GM23338 (cell line): ENCODE measurements around the gene SLC35F4. TPM values are rescaled to one million over a fixed set of nuclear protein-coding genes. Genes with fewer than 3 reads are reported as not detected.
A peak's percentile ranks its signal among the peaks of the same experiment; 100 is the strongest.

ENCODE experiments used
- ATAC-seq: fragments of 200-7000 bp; cut with Tn5 transposase; 3 replicates; pipeline ENCODE4 v1.9.1; 2020
- DNase-seq: peaks from one replicate; pipeline ENCODE4 v3.0.0-alpha.2; 2015; ENCODE audit warnings: low spot score
- H2AFZ ChIP-seq: fragments of 200-600 bp; sonication (generic); 2 replicates; pipeline ENCODE4 v1.8.0; 2016; ENCODE audit warnings: antibody characterized with exemption, mild to moderate bottlenecking, moderate library complexity
- H3F3A ChIP-seq: fragments of 200-600 bp; sonication (generic); replicated peaks from 2 replicates; pipeline ENCODE4 v1.8.0; 2017; ENCODE audit warnings: antibody characterized with exemption, mixed run types, low read depth
- H3K27ac ChIP-seq: fragments of 200-600 bp; sonication (generic); 2 replicates; pipeline ENCODE4 v1.6.1; 2016; ENCODE audit warnings: low read depth
- H3K27me3 ChIP-seq: fragments of 200-600 bp; sonication (generic); 2 replicates; pipeline ENCODE4 v1.8.0; 2016; ENCODE audit warnings: mild to moderate bottlenecking, mixed run types, moderate library complexity; ENCODE audit not compliant: insufficient read depth
- H3K36me3 ChIP-seq: fragments of 200-600 bp; sonication (generic); 2 replicates; pipeline ENCODE4 v1.8.0; 2016; ENCODE audit warnings: mild to moderate bottlenecking; ENCODE audit not compliant: insufficient read depth
- H3K4me1 ChIP-seq: fragments of 200-600 bp; sonication (generic); 2 replicates; pipeline ENCODE4 v1.8.0; 2016; ENCODE audit warnings: mild to moderate bottlenecking, moderate library complexity; ENCODE audit not compliant: insufficient read depth
- H3K4me2 ChIP-seq: fragments of 200-600 bp; sonication (generic); 2 replicates; pipeline ENCODE4 v1.7.1; 2017; ENCODE audit warnings: mixed run types
- H3K4me3 ChIP-seq: fragments of 200-600 bp; sonication (generic); 2 replicates; pipeline ENCODE4 v1.6.1; 2016; ENCODE audit warnings: mixed run types
- H3K79me2 ChIP-seq: fragments of 200-600 bp; sonication (generic); replicated peaks from 2 replicates; pipeline ENCODE4 v1.8.0; 2017; ENCODE audit warnings: mild to moderate bottlenecking; ENCODE audit not compliant: insufficient read depth
- H3K9me2 ChIP-seq: fragments of 200-600 bp; sonication (generic); 2 replicates; pipeline ENCODE4 v1.8.0; 2017; ENCODE audit not compliant: insufficient read depth
- H4K20me1 ChIP-seq: fragments of 200-600 bp; sonication (generic); replicated peaks from 2 replicates; pipeline ENCODE4 v1.8.0; 2017; ENCODE audit warnings: mild to moderate bottlenecking; ENCODE audit not compliant: insufficient read depth
- H3K27ac Mint-ChIP-seq: 2 replicates; pipeline ENCODE4 v1.8.0; 2020; ENCODE audit warnings: inconsistent platforms, mild to moderate bottlenecking, moderate library complexity, mixed read lengths
- H3K27me3 Mint-ChIP-seq: 3 replicates; pipeline ENCODE4 v1.8.0; 2022; ENCODE audit warnings: low read depth, mild to moderate bottlenecking, moderate library complexity, mixed read lengths, inconsistent platforms; ENCODE audit not compliant: insufficient read depth, poor library complexity
- H3K36me3 Mint-ChIP-seq: 3 replicates; pipeline ENCODE4 v1.8.0; 2021; ENCODE audit warnings: low read depth, mild to moderate bottlenecking, inconsistent platforms, moderate library complexity, mixed read lengths
- H3K4me1 Mint-ChIP-seq: 3 replicates; pipeline ENCODE4 v1.8.0; 2020; ENCODE audit warnings: mild to moderate bottlenecking, inconsistent platforms, mixed read lengths
- H3K4me3 Mint-ChIP-seq: 3 replicates; pipeline ENCODE4 v1.8.0; 2021; ENCODE audit warnings: moderate library complexity, mild to moderate bottlenecking, inconsistent platforms, mixed read lengths
- H3K9me3 Mint-ChIP-seq: 3 replicates; pipeline ENCODE4 v1.8.0; 2020; ENCODE audit warnings: moderate library complexity, mild to moderate bottlenecking, inconsistent platforms, mixed read lengths
- CREB1 ChIP-seq: fragments of 250-450 bp; sonication (Bioruptor Pico); IDR thresholded peaks from 2 replicates; pipeline ENCODE4 v1.5.0; 2020; ENCODE audit warnings: low read depth, mild to moderate bottlenecking, moderate library complexity
- POLR2AphosphoS5 ChIP-seq: IDR thresholded peaks from 2 replicates; pipeline ENCODE4 v1.6.1; 2016; ENCODE audit warnings: antibody characterized with exemption, low read depth
- polyA plus RNA-seq: library from polyadenylated mRNA; unstranded; fragments of >200 nt; fragmentation: Nextera tagmentation; extraction: Ambion mirVana; gene quantifications from 2 replicates; pipeline ENCODE4 v1.2.1, GENCODE V29; 2016
- total RNA-seq: library from RNA; depleted of rRNA; stranded (reverse); fragments of >200 nt; shearing (Covaris generic); gene quantifications from 2 replicates; pipeline ENCODE4 v1.2.3, GENCODE V29; 2014
- TF ChIP-seq, protein P1 (sequence below), 2 experiments: fragments of 200-600 bp in 1 of 2; sonication (generic) in 1 of 2; conservative IDR thresholded peaks; 2 replicates each; pipeline versions ENCODE4 v1.5.1 to v1.6.1; 2016 to 2017; ENCODE audit warnings: antibody characterized with exemption in 2 of 2, low read depth in 2 of 2, mild to moderate bottlenecking in 2 of 2, moderate library complexity in 1 of 2
- TF ChIP-seq, protein P2 (sequence below): fragments of 250-450 bp; sonication (Bioruptor Pico); IDR thresholded peaks from 2 replicates; pipeline ENCODE4 v1.5.0; 2020; ENCODE audit warnings: mild to moderate bottlenecking, moderate library complexity

SLC35F4 gene
- total and polyA plus RNA-seq, 2 experiments from 2014 or later = 0.10 TPM; not detected in 1

DNA sequence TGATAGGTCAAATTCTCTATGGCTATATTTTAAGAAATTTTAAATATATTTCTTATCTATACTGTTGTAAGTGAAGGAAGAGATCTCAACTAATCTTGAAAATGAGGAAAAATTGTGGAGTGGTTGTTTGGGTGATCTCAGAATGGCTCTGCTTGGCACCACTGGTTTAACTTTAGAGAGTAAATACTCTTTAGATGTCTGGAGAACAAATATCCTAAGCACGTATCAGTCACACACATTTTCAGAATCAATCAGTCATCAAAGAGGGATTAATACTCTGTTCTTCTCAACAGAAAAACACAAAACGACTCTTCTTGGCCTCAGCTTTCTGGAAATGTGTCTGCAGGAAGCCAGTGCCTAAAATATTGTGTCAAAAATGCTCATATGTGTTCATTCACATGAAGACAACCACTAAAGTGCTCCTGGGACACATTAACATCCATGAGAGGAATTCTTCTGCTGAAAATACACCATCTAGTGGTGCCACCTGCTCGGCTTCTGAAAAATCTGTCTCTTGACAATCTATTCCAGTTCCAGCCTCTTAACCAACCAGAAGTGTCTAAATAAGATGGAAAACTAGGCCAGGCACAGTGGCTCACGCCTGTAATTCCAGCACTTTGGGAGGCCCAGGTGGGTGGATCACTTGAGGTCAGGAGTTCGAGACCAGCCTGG is 291.1 kb downstream of the SLC35F4 start:
- Mint-ChIP-seq H3K9me3 (no peaks in the 10 kb centered on the region), H3K27me3 (peaks cover 4% of the 10 kb centered on the region), H3K36me3 (no peaks in the 10 kb centered on the region), H3K27ac (no peak overlapping the region), H3K4me3 (no peak overlapping the region), H3K4me1 (peaks cover 11% of the 10 kb centered on the region)
- no peaks in the 10 kb centered on the region; the same call in 1 of the 2 replicates for H3K9me2 ChIP-seq
- H3K79me2 ChIP-seq = no peaks in the 10 kb centered on the region
- H2AFZ ChIP-seq = no peak overlapping the region
- H3K4me3 ChIP-seq = no peak overlapping the region
- ATAC-seq (no peak), DNase-seq (peak; percentile 27)
- H3F3A ChIP-seq = no peaks in the 10 kb centered on the region
- H3K4me1 ChIP-seq = no peaks in the 10 kb centered on the region
- TF ChIP-seq, protein P1, sequence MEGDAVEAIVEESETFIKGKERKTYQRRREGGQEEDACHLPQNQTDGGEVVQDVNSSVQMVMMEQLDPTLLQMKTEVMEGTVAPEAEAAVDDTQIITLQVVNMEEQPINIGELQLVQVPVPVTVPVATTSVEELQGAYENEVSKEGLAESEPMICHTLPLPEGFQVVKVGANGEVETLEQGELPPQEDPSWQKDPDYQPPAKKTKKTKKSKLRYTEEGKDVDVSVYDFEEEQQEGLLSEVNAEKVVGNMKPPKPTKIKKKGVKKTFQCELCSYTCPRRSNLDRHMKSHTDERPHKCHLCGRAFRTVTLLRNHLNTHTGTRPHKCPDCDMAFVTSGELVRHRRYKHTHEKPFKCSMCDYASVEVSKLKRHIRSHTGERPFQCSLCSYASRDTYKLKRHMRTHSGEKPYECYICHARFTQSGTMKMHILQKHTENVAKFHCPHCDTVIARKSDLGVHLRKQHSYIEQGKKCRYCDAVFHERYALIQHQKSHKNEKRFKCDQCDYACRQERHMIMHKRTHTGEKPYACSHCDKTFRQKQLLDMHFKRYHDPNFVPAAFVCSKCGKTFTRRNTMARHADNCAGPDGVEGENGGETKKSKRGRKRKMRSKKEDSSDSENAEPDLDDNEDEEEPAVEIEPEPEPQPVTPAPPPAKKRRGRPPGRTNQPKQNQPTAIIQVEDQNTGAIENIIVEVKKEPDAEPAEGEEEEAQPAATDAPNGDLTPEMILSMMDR (conservative IDR thresholded peaks at IDR 0.05; ENCODE audit: low read depth in 2 of 2) = peak; percentile 33 to 48; a peak in 2 of 4 replicates
- TF ChIP-seq, protein P2, sequence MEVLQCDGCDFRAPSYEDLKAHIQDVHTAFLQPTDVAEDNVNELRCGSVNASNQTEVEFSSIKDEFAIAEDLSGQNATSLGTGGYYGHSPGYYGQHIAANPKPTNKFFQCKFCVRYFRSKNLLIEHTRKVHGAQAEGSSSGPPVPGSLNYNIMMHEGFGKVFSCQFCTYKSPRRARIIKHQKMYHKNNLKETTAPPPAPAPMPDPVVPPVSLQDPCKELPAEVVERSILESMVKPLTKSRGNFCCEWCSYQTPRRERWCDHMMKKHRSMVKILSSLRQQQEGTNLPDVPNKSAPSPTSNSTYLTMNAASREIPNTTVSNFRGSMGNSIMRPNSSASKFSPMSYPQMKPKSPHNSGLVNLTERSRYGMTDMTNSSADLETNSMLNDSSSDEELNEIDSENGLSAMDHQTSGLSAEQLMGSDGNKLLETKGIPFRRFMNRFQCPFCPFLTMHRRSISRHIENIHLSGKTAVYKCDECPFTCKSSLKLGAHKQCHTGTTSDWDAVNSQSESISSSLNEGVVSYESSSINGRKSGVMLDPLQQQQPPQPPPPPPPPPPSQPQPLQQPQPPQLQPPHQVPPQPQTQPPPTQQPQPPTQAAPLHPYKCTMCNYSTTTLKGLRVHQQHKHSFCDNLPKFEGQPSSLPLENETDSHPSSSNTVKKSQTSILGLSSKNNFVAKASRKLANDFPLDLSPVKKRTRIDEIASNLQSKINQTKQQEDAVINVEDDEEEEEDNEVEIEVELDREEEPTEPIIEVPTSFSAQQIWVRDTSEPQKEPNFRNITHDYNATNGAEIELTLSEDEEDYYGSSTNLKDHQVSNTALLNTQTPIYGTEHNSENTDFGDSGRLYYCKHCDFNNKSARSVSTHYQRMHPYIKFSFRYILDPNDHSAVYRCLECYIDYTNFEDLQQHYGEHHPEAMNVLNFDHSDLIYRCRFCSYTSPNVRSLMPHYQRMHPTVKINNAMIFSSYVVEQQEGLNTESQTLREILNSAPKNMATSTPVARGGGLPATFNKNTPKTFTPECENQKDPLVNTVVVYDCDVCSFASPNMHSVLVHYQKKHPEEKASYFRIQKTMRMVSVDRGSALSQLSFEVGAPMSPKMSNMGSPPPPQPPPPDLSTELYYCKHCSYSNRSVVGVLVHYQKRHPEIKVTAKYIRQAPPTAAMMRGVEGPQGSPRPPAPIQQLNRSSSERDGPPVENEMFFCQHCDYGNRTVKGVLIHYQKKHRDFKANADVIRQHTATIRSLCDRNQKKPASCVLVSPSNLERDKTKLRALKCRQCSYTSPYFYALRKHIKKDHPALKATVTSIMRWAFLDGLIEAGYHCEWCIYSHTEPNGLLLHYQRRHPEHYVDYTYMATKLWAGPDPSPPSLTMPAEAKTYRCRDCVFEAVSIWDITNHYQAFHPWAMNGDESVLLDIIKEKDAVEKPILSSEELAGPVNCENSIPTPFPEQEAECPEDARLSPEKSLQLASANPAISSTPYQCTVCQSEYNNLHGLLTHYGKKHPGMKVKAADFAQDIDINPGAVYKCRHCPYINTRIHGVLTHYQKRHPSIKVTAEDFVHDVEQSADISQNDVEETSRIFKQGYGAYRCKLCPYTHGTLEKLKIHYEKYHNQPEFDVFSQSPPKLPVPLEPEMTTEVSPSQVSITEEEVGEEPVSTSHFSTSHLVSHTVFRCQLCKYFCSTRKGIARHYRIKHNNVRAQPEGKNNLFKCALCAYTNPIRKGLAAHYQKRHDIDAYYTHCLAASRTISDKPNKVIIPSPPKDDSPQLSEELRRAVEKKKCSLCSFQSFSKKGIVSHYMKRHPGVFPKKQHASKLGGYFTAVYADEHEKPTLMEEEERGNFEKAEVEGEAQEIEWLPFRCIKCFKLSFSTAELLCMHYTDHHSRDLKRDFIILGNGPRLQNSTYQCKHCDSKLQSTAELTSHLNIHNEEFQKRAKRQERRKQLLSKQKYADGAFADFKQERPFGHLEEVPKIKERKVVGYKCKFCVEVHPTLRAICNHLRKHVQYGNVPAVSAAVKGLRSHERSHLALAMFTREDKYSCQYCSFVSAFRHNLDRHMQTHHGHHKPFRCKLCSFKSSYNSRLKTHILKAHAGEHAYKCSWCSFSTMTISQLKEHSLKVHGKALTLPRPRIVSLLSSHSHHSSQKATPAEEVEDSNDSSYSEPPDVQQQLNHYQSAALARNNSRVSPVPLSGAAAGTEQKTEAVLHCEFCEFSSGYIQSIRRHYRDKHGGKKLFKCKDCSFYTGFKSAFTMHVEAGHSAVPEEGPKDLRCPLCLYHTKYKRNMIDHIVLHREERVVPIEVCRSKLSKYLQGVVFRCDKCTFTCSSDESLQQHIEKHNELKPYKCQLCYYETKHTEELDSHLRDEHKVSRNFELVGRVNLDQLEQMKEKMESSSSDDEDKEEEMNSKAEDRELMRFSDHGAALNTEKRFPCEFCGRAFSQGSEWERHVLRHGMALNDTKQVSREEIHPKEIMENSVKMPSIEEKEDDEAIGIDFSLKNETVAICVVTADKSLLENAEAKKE (CRISPR knock-in tag) = no peak
- H3K4me2 ChIP-seq = no peak overlapping the region
- no peaks in the 10 kb centered on the region for H3K36me3 ChIP-seq
- no peak overlapping the region for H3K27ac ChIP-seq
- H3K27me3 ChIP-seq = no peaks in the 10 kb centered on the region
- H4K20me1 ChIP-seq = no peaks in the 10 kb centered on the region

DNA sequence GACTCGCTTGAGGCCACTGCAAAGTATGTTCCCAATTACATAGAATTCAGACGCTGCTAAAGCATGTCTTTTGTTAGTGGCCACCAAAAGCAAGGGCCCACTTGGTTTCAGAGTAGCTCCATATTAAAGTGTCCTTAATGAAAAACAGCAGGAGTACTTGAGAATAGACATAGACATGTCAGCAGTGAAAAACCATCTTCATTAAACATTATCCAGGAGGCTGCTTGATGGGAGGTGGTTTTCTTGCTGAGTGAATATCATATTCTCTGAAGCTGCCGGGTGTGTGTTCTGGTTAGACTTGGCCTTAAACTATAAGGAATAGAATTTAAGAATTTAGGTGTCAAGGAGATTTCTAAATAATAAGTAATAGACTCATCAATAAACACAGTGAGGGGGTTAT is 292.7 kb downstream of the SLC35F4 start:
- H3K27ac ChIP-seq = no peak overlapping the region
- Mint-ChIP-seq H3K4me3 (no peak overlapping the region), H3K9me3 (no peaks in the 10 kb centered on the region), H3K4me1 (peaks cover 11% of the 10 kb centered on the region), H3K36me3 (no peaks in the 10 kb centered on the region), H3K27me3 (peaks cover 4% of the 10 kb centered on the region), H3K27ac (no peak overlapping the region)
- H3F3A ChIP-seq = no peaks in the 10 kb centered on the region
- DNase-seq (no peak), ATAC-seq (no peak)
- H3K27me3 ChIP-seq = no peaks in the 10 kb centered on the region
- no peaks in the 10 kb centered on the region for H3K79me2 ChIP-seq
- H4K20me1 ChIP-seq = no peaks in the 10 kb centered on the region
- no peaks in the 10 kb centered on the region for H3K36me3 ChIP-seq
- no peak overlapping the region for H3K4me2 ChIP-seq
- no peak overlapping the region for H2AFZ ChIP-seq
- no peaks in the 10 kb centered on the region for H3K4me1 ChIP-seq
- no peak overlapping the region for H3K4me3 ChIP-seq
- H3K9me2 ChIP-seq = no peaks in the 10 kb centered on the region; the same call in 1 of the 2 replicates
- TF ChIP-seq CREB1 (CRISPR knock-in tag) = no peak
- no peak for TF ChIP-seq POLR2AphosphoS5
